ENCODE measurements around the gene HELB. TPM values are rescaled to one million over a fixed set of nuclear protein-coding genes. Genes with fewer than 3 reads are reported as not detected.

The HELB gene
- total and polyA plus RNA-seq, 7 experiments from 2014 or later: 29.6 to 59.2 (median 52.6) TPM

DNA sequence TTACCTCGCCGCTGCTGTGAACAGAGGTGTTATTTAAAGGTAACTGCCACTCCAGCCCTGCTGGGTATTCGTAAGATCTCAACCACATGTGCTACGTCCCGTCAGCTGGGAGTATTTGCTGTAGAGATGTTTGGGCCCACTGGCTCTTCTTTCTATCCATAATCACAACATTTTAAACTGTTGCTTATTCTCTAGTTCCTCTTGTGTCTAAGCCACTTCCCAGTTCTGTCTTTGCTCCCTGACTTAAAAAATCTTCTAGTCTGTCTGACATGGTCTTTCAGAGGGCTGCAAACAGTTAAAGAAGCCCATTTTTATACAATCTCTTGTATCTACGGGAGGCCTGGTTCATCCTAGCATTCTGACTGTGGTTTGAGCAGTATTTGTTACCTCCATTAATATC lies 33.2 kb upstream of the HELB start:
- no peak overlapping the region for H3K4me3 Mint-ChIP-seq

DNA sequence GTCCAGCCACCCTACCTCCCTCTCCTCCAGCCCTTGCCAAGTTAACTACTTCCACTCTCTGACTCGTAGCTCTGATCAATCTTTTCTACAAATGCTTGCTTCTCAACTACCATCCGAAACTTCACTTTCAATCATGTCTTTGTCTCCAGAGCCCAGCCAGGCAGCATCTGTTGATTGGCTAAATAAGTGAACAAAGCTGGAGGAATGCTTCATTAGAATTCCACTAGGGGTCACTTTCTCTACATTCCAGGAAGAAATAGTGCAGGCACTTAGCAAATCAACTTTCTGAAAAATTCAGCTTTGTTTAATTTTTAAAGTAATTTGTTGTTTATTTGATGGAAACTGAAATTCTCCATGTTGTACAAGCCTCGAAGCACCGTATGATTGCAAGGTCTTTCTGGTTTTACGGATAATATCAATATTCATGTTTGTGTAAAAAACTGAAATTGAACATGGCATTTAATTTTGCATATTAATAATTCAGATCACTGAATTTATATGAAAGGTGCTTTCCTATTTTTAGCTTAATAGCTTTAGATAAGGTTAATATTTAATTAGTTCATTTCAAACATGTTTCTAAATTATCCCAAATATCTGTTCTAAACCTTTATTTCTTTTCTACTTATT lies 32.4 kb upstream of the HELB start:
- ATAC-seq (peak; percentile 72), DNase-seq (peak in 7 of 9 donors; percentile 20 to 62 (median 52))
- intact Hi-C loops (cut with micrococcal nuclease): loop anchor here (1.0 to 10.0 kb wide), 9 partner anchors 18 to 595 kb away; partner anchors contain the start of gene HELB (in 2 of the 2)
- Histone ChIP-seq H3K4me1 (ENCODE audit: control insufficient read depth in 2 of 2, insufficient read depth in 2 of 2, low read length in 2 of 2) (peaks cover 0 to 13% of the 10 kb centered on the region in 2 donors), H3K9me3 (ENCODE audit: control insufficient read depth in 2 of 3, low read length in 3 of 3) (no peaks in the 10 kb centered on the region), H3K36me3 (ENCODE audit: control insufficient read depth in 2 of 3, insufficient read depth in 3 of 3, low read length in 3 of 3) (no peaks in the 10 kb centered on the region), H3K27ac (ENCODE audit: low read depth, low read length) (no peak overlapping the region), H3K27me3 (ENCODE audit: control insufficient read depth in 2 of 2, insufficient read depth in 2 of 2, low read length in 2 of 2) (no peaks in the 10 kb centered on the region), H3K4me3 (ENCODE audit: low read length) (no peak overlapping the region)
- Mint-ChIP-seq H3K4me1 (peaks cover 6 to 22% (median 9%) of the 10 kb centered on the region in 7 donors), H3K36me3 (peaks cover 0 to 2% (median 0%) of the 10 kb centered on the region in 5 donors), H3K9me3 (no peaks in the 10 kb centered on the region), H3K4me3 (no peak overlapping the region), H3K27me3 (no peaks in the 10 kb centered on the region), H3K27ac (peak overlapping the region in 1 of 9 donors; percentile 55)
- POLR2A ChIA-PET: interaction anchor here (0.6 to 1.8 kb wide), 10 partner anchors 9 to 139 kb away, joined by 3 to 11 read pairs (median 4); partner anchors contain the start of genes HELB and TMBIM4
- CTCF ChIA-PET: interaction anchor here (0.6 to 4.9 kb wide), 22 partner anchors 9 to 591 kb away, joined by 3 to 54 read pairs (median 5); partner anchors contain the start of gene HELB

More for the DNA sequence above, 33.2 kb upstream of the HELB start:
- no peak overlapping the region for H3K27ac Mint-ChIP-seq
- H3K9me3 Mint-ChIP-seq: no peaks in the 10 kb centered on the region
- H3K4me1 Mint-ChIP-seq: peaks cover 4 to 22% (median 9%) of the 10 kb centered on the region in 7 donors
- no peak for DNase-seq
- H3K27ac ChIP-seq (ENCODE audit: low read depth, low read length): no peak overlapping the region
- CTCF ChIA-PET: interaction anchor here (0.6 to 4.9 kb wide), 16 partner anchors 14 to 592 kb away, joined by 3 to 54 read pairs (median 5); partner anchors contain the start of gene HELB
- H3K27me3 Mint-ChIP-seq: peaks cover 0 to 7% (median 0%) of the 10 kb centered on the region in 5 donors
- POLR2A ChIA-PET: interaction anchor here (0.6 to 1.6 kb wide), 2 partner anchors 10 to 36 kb away, joined by 5 to 7 read pairs; no protein-coding TSS in a partner anchor
- H3K27me3 ChIP-seq (ENCODE audit: control insufficient read depth in 2 of 2, insufficient read depth in 2 of 2, low read length in 2 of 2): no peaks in the 10 kb centered on the region
- H3K36me3 ChIP-seq (ENCODE audit: control insufficient read depth in 2 of 3, insufficient read depth in 3 of 3, low read length in 3 of 3): no peaks in the 10 kb centered on the region
- peaks cover 0 to 13% of the 10 kb centered on the region in 2 donors for H3K4me1 ChIP-seq (ENCODE audit: control insufficient read depth in 2 of 2, insufficient read depth in 2 of 2, low read length in 2 of 2)
- ATAC-seq: peak; percentile 20
- H3K4me3 ChIP-seq (ENCODE audit: low read length): no peak overlapping the region
- peaks cover 0 to 2% (median 0%) of the 10 kb centered on the region in 5 donors for H3K36me3 Mint-ChIP-seq
- H3K9me3 ChIP-seq (ENCODE audit: control insufficient read depth in 2 of 3, low read length in 3 of 3): no peaks in the 10 kb centered on the region
- intact Hi-C loops (cut with micrococcal nuclease): loop anchor here (1.0 to 5.0 kb wide), 6 partner anchors 19 to 592 kb away; partner anchors contain the start of gene HELB (in 1 of the 2)

DNA sequence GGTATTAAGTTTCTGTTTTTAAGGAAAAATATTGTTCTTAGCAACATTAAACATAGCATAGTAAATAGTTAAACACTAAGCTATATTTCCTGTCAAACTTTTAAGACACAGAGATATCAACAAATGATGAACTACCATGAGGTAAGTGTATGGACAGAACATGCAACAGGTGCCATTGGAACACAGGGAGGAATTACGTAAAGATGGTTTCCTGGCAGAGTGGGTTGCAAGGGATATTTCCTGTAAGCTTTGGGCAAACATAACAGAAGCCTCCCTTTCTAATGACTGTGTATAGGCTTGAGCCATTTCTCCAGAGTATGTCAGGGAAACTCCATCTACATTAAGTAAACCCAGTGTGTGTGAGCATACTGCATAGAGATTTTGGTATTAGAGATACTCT lies 31.7 kb upstream of the HELB start:
- Mint-ChIP-seq H3K4me3 (no peak overlapping the region), H3K27ac (no peak overlapping the region), H3K36me3 (peaks cover 0 to 2% (median 0%) of the 10 kb centered on the region in 5 donors), H3K27me3 (no peaks in the 10 kb centered on the region), H3K9me3 (no peaks in the 10 kb centered on the region), H3K4me1 (peaks cover 6 to 22% (median 9%) of the 10 kb centered on the region in 7 donors)
- no peak overlapping the region for H3K27ac ChIP-seq (ENCODE audit: low read depth, low read length)
- peaks cover 0 to 13% of the 10 kb centered on the region in 2 donors for H3K4me1 ChIP-seq (ENCODE audit: control insufficient read depth in 2 of 2, insufficient read depth in 2 of 2, low read length in 2 of 2)
- ATAC-seq (no peak), DNase-seq (no peak)
- POLR2A ChIA-PET: interaction anchor here (1.3 to 1.8 kb wide), 6 partner anchors 8 to 138 kb away, joined by 3 to 11 read pairs (median 6); partner anchors contain the start of genes HELB and TMBIM4
- H3K27me3 ChIP-seq (ENCODE audit: control insufficient read depth in 2 of 2, insufficient read depth in 2 of 2, low read length in 2 of 2): no peaks in the 10 kb centered on the region
- H3K36me3 ChIP-seq (ENCODE audit: control insufficient read depth in 2 of 3, insufficient read depth in 3 of 3, low read length in 3 of 3): no peaks in the 10 kb centered on the region
- CTCF ChIA-PET: interaction anchor here (0.6 to 4.9 kb wide), 15 partner anchors 8 to 423 kb away, joined by 3 to 54 read pairs (median 6); partner anchors contain the start of gene HELB
- H3K4me3 ChIP-seq (ENCODE audit: low read length): no peak overlapping the region
- intact Hi-C loops (cut with micrococcal nuclease): loop anchor here (1.0 to 10.0 kb wide), 4 partner anchors 18 to 594 kb away; partner anchors contain the start of gene HELB (in 1 of the 2)
- no peaks in the 10 kb centered on the region for H3K9me3 ChIP-seq (ENCODE audit: control insufficient read depth in 2 of 3, low read length in 3 of 3)

DNA sequence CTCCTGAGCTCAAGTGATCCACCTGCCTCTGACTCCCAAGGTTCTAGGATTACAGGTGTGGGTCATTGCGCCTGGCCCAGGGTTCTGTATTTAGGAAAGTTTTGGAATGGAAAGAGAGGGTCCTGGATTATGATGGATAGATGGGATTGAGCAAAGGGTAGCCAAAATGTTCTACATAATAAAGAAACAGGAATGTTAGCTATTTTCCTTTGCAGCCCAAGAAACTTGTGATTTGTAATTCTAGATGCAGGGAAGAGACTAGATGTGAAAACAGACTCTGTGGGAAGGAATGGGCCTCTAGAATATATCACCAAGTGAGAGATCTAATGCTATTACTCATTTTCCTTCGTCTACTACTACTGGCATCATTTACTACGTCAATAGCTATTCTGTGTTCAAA lies 29.6 kb upstream of the HELB start:
- no peak overlapping the region for H3K4me3 ChIP-seq (ENCODE audit: low read length)
- H3K4me1 ChIP-seq (ENCODE audit: control insufficient read depth in 2 of 2, insufficient read depth in 2 of 2, low read length in 2 of 2): peaks cover 0 to 13% of the 10 kb centered on the region in 2 donors
- ChIA-PET CTCF (interaction anchor here (0.7 to 3.3 kb wide), 4 partner anchors 12 to 135 kb away, joined by 3 to 21 read pairs (median 4); no protein-coding TSS in a partner anchor), POLR2A (interaction anchor here (1.2 kb wide), 1 partner anchor 30 kb away, joined by 4 read pairs; the partner anchor contains the start of gene HELB)
- Mint-ChIP-seq H3K27me3 (no peaks in the 10 kb centered on the region), H3K27ac (peak overlapping the region in 1 of 9 donors; percentile 54), H3K4me3 (no peak overlapping the region), H3K9me3 (no peaks in the 10 kb centered on the region), H3K36me3 (peaks cover 0 to 2% (median 0%) of the 10 kb centered on the region in 5 donors), H3K4me1 (peaks cover 6 to 34% (median 17%) of the 10 kb centered on the region in 7 donors)
- no peak overlapping the region for H3K27ac ChIP-seq (ENCODE audit: low read depth, low read length)
- intact Hi-C loops (cut with micrococcal nuclease): loop anchor here in 1 of 2 donors (10.0 kb wide), 1 partner anchor 592 kb away; no protein-coding TSS in a partner anchor
- no peaks in the 10 kb centered on the region for H3K36me3 ChIP-seq (ENCODE audit: control insufficient read depth in 2 of 3, insufficient read depth in 3 of 3, low read length in 3 of 3)
- H3K9me3 ChIP-seq (ENCODE audit: control insufficient read depth in 2 of 3, low read length in 3 of 3): no peaks in the 10 kb centered on the region
- H3K27me3 ChIP-seq (ENCODE audit: control insufficient read depth in 2 of 2, insufficient read depth in 2 of 2, low read length in 2 of 2): no peaks in the 10 kb centered on the region
- no peak for DNase-seq
- no peak for ATAC-seq

DNA sequence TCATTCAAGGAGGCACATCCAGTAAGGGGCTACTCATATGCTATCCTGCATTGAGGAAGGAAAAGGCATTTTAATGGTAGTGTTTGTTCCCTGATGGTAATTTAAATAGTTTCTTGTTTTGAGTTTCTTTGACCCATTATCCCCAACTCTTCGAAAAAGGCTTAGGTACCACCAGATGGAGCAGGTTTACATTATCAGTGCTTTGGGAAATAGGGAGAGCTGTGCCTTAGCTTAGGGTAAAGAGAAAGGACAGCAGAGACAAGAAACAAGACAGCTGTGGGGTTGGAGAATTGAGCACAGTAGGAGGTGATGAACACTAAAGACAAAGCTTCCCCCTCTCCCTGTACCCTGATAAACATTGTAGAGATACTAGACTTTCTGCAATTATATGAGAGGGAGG lies 29.1 kb upstream of the HELB start:
- Mint-ChIP-seq H3K9me3 (no peaks in the 10 kb centered on the region), H3K36me3 (peaks cover 0 to 2% (median 0%) of the 10 kb centered on the region in 5 donors), H3K27ac (peak overlapping the region in 1 of 9 donors; percentile 54), H3K4me3 (no peak overlapping the region), H3K4me1 (peaks cover 4 to 38% (median 21%) of the 10 kb centered on the region in 7 donors), H3K27me3 (no peaks in the 10 kb centered on the region)
- intact Hi-C loops (cut with micrococcal nuclease): loop anchor here in 1 of 2 donors (10.0 kb wide), 1 partner anchor 592 kb away; no protein-coding TSS in a partner anchor
- no peaks in the 10 kb centered on the region for H3K36me3 ChIP-seq (ENCODE audit: control insufficient read depth in 2 of 3, insufficient read depth in 3 of 3, low read length in 3 of 3)
- no peak overlapping the region for H3K4me3 ChIP-seq (ENCODE audit: low read length)
- no peaks in the 10 kb centered on the region for H3K9me3 ChIP-seq (ENCODE audit: control insufficient read depth in 2 of 3, low read length in 3 of 3)
- ChIA-PET CTCF (interaction anchor here (0.7 to 3.3 kb wide), 6 partner anchors 10 to 135 kb away, joined by 3 to 21 read pairs (median 3); no protein-coding TSS in a partner anchor), POLR2A (no interaction called here)
- no peak for ATAC-seq
- H3K4me1 ChIP-seq (ENCODE audit: control insufficient read depth in 2 of 2, insufficient read depth in 2 of 2, low read length in 2 of 2): peaks cover 0 to 13% of the 10 kb centered on the region in 2 donors
- H3K27ac ChIP-seq (ENCODE audit: low read depth, low read length): no peak overlapping the region
- DNase-seq: no peak
- no peaks in the 10 kb centered on the region for H3K27me3 ChIP-seq (ENCODE audit: control insufficient read depth in 2 of 2, insufficient read depth in 2 of 2, low read length in 2 of 2)

DNA sequence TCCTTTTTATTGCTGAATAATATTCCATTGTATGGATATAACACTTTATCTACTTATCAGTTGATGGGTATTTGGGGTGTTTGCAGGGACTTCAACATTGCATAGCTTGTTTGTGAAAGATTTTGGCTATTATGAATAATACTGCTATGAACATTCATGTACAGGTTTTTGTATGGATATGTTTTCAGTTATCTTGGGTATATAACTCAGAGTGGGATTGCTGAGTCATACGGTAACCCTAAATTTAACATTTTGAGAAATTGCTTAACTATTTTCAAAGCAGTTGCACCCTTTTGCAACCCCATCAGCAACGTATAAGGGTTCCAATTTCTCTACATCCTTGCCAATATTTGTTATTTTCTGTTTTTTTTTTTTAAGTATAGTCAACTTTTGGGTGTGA lies 27.3 kb upstream of the HELB start:
- peaks cover 12 to 13% of the 10 kb centered on the region in 2 donors for H3K4me1 ChIP-seq (ENCODE audit: control insufficient read depth in 2 of 2, insufficient read depth in 2 of 2, low read length in 2 of 2)
- ATAC-seq: no peak
- no peaks in the 10 kb centered on the region for H3K36me3 ChIP-seq (ENCODE audit: control insufficient read depth in 2 of 3, insufficient read depth in 3 of 3, low read length in 3 of 3)

More for the DNA sequence above, 27.3 kb upstream of the HELB start:
- ChIA-PET CTCF (interaction anchor here (1.0 kb wide), 1 partner anchor 10 kb away, joined by 4 read pairs; no protein-coding TSS in a partner anchor), POLR2A (no interaction called here)
- no peak overlapping the region for H3K4me3 ChIP-seq (ENCODE audit: low read length)
- no peaks in the 10 kb centered on the region for H3K27me3 ChIP-seq (ENCODE audit: control insufficient read depth in 2 of 2, insufficient read depth in 2 of 2, low read length in 2 of 2)
- H3K36me3 Mint-ChIP-seq: peaks cover 0 to 2% (median 0%) of the 10 kb centered on the region in 5 donors
- intact Hi-C loops (cut with micrococcal nuclease): loop anchor here (5.0 to 10.0 kb wide), 3 partner anchors 42 to 590 kb away; no protein-coding TSS in a partner anchor
- H3K9me3 ChIP-seq (ENCODE audit: control insufficient read depth in 2 of 3, low read length in 3 of 3): no peaks in the 10 kb centered on the region
- no peaks in the 10 kb centered on the region for H3K9me3 Mint-ChIP-seq
- no peak for DNase-seq
- H3K27me3 Mint-ChIP-seq: no peaks in the 10 kb centered on the region
- H3K4me1 Mint-ChIP-seq: peaks cover 14 to 50% (median 33%) of the 10 kb centered on the region in 7 donors
- no peak overlapping the region for H3K27ac ChIP-seq (ENCODE audit: low read depth, low read length)
- H3K4me3 Mint-ChIP-seq: no peak overlapping the region
- no peak overlapping the region for H3K27ac Mint-ChIP-seq
